ENCODE data around the gene KCNAB1. TPM values are rescaled to one million over a fixed set of nuclear protein-coding genes. Genes with fewer than 3 reads are reported as not detected.

KCNAB1 gene
- total RNA-seq, 2 experiments from 2014 or later: not detected

- BruUV-seq (replicated peaks): no TSS peak
- POLR2A ChIA-PET: interaction anchor here (0.6 to 1.7 kb wide), 11 partner anchors 10 to 1522 kb away, joined by 3 to 11 read pairs (median 4); partner anchors contain the start of gene SSR3
- Histone ChIP-seq H3K36me3 (ENCODE audit: insufficient read depth, low read length) (no peaks in the 10 kb centered on the region), H3K9me2 (ENCODE audit: insufficient read depth, low read length) (no peaks in the 10 kb centered on the region), H2AFZ (ENCODE audit: low read length) (peak overlapping the region; percentile 24), H3K4me1 (ENCODE audit: insufficient read depth, low read length, poor library complexity, severe bottlenecking) (peaks cover 27% of the 10 kb centered on the region), H3K27ac (ENCODE audit: low read depth, low read length, poor library complexity, severe bottlenecking) (peak overlapping the region; percentile 49), H3K4me2 (ENCODE audit: low read length) (peak overlapping the region; percentile 21), H3K4me3 (ENCODE audit: low read depth, low read length, poor library complexity, severe bottlenecking) (no peak overlapping the region), H4K20me1 (ENCODE audit: insufficient read depth, low read length) (no peaks in the 10 kb centered on the region), H3K79me2 (ENCODE audit: insufficient read depth, low read depth, low read length) (no peaks in the 10 kb centered on the region), H3K9me3 (ENCODE audit: low read length) (no peaks in the 10 kb centered on the region)
- DNase-seq (ENCODE audit: low spot score): peak; percentile 10
- CTCF ChIA-PET (ENCODE audit: unreplicated experiment): interaction anchor here (0.5 kb wide), 1 partner anchor 24 kb away, joined by 3 read pairs; no protein-coding TSS in a partner anchor
- no peak for TF ChIP-seq EZH2phosphoT487 (IDR thresholded peaks at IDR 0.05; ENCODE audit: borderline replicate concordance, low read depth, low read length)
- TF ChIP-seq, protein P1, sequence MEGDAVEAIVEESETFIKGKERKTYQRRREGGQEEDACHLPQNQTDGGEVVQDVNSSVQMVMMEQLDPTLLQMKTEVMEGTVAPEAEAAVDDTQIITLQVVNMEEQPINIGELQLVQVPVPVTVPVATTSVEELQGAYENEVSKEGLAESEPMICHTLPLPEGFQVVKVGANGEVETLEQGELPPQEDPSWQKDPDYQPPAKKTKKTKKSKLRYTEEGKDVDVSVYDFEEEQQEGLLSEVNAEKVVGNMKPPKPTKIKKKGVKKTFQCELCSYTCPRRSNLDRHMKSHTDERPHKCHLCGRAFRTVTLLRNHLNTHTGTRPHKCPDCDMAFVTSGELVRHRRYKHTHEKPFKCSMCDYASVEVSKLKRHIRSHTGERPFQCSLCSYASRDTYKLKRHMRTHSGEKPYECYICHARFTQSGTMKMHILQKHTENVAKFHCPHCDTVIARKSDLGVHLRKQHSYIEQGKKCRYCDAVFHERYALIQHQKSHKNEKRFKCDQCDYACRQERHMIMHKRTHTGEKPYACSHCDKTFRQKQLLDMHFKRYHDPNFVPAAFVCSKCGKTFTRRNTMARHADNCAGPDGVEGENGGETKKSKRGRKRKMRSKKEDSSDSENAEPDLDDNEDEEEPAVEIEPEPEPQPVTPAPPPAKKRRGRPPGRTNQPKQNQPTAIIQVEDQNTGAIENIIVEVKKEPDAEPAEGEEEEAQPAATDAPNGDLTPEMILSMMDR (conservative IDR thresholded peaks at IDR 0.05; ENCODE audit: low read length): no peak
- intact Hi-C loops (cut with micrococcal nuclease; ENCODE audit: unreplicated experiment): no loop called here
Observed at GRCh38 chr3:156586905-156587759, 466.8 kb downstream of the KCNAB1 start.

- POLR2A ChIA-PET: interaction anchor here (0.6 to 1.7 kb wide), 11 partner anchors 11 to 1521 kb away, joined by 3 to 11 read pairs (median 4); partner anchors contain the start of gene SSR3
- Histone ChIP-seq H3K4me3 (ENCODE audit: low read depth, low read length, poor library complexity, severe bottlenecking) (no peak overlapping the region), H2AFZ (ENCODE audit: low read length) (peak overlapping the region; percentile 24; the same call in 1 of the 2 replicates), H3K27ac (ENCODE audit: low read depth, low read length, poor library complexity, severe bottlenecking) (peak overlapping the region; percentile 49), H3K4me2 (ENCODE audit: low read length) (peak overlapping the region; percentile 21), H3K9me3 (ENCODE audit: low read length) (no peaks in the 10 kb centered on the region), H4K20me1 (ENCODE audit: insufficient read depth, low read length) (no peaks in the 10 kb centered on the region), H3K4me1 (ENCODE audit: insufficient read depth, low read length, poor library complexity, severe bottlenecking) (peaks cover 27% of the 10 kb centered on the region), H3K36me3 (ENCODE audit: insufficient read depth, low read length) (no peaks in the 10 kb centered on the region), H3K79me2 (ENCODE audit: insufficient read depth, low read depth, low read length) (no peaks in the 10 kb centered on the region), H3K9me2 (ENCODE audit: insufficient read depth, low read length) (no peaks in the 10 kb centered on the region)
- intact Hi-C loops (cut with micrococcal nuclease; ENCODE audit: unreplicated experiment): no loop called here
- no peak for DNase-seq (ENCODE audit: low spot score)
- BruUV-seq (replicated peaks): no TSS peak
- CTCF ChIA-PET (ENCODE audit: unreplicated experiment): interaction anchor here (0.5 kb wide), 1 partner anchor 24 kb away, joined by 3 read pairs; no protein-coding TSS in a partner anchor
- no peak for TF ChIP-seq EZH2phosphoT487 (IDR thresholded peaks at IDR 0.05; ENCODE audit: borderline replicate concordance, low read depth, low read length)
- TF ChIP-seq, protein P1 (conservative IDR thresholded peaks at IDR 0.05; ENCODE audit: low read length): no peak
Observed at GRCh38 chr3:156587760-156588069, 467.3 kb downstream of the KCNAB1 start.

Other genes with a start within 250 kb of the KCNAB1 start
- 32.3 and 37.6 TPM in 2 replicates for gene GMPS, start 249.9 kb upstream of the KCNAB1 start, total RNA-seq (2014; rRNA removed; shearing (Covaris generic))
- gene GMPS, start 249.9 kb upstream of the KCNAB1 start, total RNA-seq (2022): 116 and 118 TPM in 2 replicates

Measured in OCI-LY7 (cell line).